SK-N-SH (cell line): ENCODE data around the gene HNRNPUL1.

Experiments
- CTCF ChIP-seq: fragments of 200-600 bp; sonication (generic); IDR thresholded peaks from 2 replicates; pipeline ENCODE4 v1.6.1; 2017; ENCODE audit warnings: antibody characterized with exemption, mild to moderate bottlenecking, moderate library complexity
- EZH2phosphoT487 ChIP-seq: fragments of 200-600 bp; sonication (generic); IDR thresholded peaks from 2 replicates; pipeline ENCODE4 v1.6.1; 2017; ENCODE audit warnings: low read depth, mixed run types, mild to moderate bottlenecking, antibody characterized with exemption, moderate library complexity, borderline replicate concordance
- POLR2AphosphoS5 ChIP-seq: IDR thresholded peaks from 2 replicates; pipeline ENCODE4 v1.6.1; 2012; ENCODE audit warnings: low read depth, low read length
- RAD21 ChIP-seq: IDR thresholded peaks from 2 replicates; pipeline ENCODE4 v1.6.1; 2012; ENCODE audit warnings: mild to moderate bottlenecking, low read length
- TAF1 ChIP-seq: IDR thresholded peaks from 2 replicates; pipeline ENCODE4 v1.6.1; 2012; ENCODE audit warnings: low read depth, mild to moderate bottlenecking, low read length, moderate library complexity, borderline replicate concordance
- ZBTB33 ChIP-seq: IDR thresholded peaks from 2 replicates; pipeline ENCODE4 v1.4.0; 2012; ENCODE audit warnings: low read depth, borderline replicate concordance

GRCh38 chr19:41324921-41325639, 60.9 kb downstream of the HNRNPUL1 start:
- TF ChIP-seq CTCF (no peak), RAD21 (no peak), TAF1 (no peak), ZBTB33 (no peak), POLR2AphosphoS5 (no peak; the same call in 1 of the 2 replicates), EZH2phosphoT487 (no peak)
